Sigmoid colon (tissue), 7 donors: ENCODE measurements around the gene MDP1. TPM values are rescaled to one million over a fixed set of nuclear protein-coding genes. Genes with fewer than 3 reads are reported as not detected.

Experiments used
- DNase-seq: peaks from one replicate; pipeline ENCODE4 v3.0.0-alpha.2; 2019
- H3K27ac ChIP-seq, 4 donors: fragments of 200-600 bp; sonication (generic); one replicate each; pipeline ENCODE4 v1.5.1; 2016 to 2019; ENCODE audit warnings: mild to moderate bottlenecking in 1 of 4
- H3K27me3 ChIP-seq, 3 donors: fragments of 200-600 bp; sonication (generic); one replicate each; pipeline ENCODE4 v1.5.1; 2019; ENCODE audit warnings: mild to moderate bottlenecking in 1 of 3
- H3K36me3 ChIP-seq, 4 donors: fragments of 200-600 bp; sonication (generic); one replicate each; pipeline ENCODE4 v1.5.1; 2016 to 2019
- H3K4me1 ChIP-seq, 4 donors: fragments of 200-600 bp; sonication (generic); one replicate each; pipeline ENCODE4 v1.5.1; 2017 to 2019
- H3K4me3 ChIP-seq, 4 donors: fragments of 200-600 bp; sonication (generic); one replicate each; pipeline ENCODE4 v1.5.1; 2017 to 2019; ENCODE audit warnings: mild to moderate bottlenecking in 2 of 4, moderate library complexity in 1 of 4
- H3K9me3 ChIP-seq, 4 donors: fragments of 200-600 bp in 3 of 4; sonication (generic) in 3 of 4; one replicate each; pipeline versions ENCODE4 v1.5.1 to v1.6.1; 2013 to 2019
- EP300 ChIP-seq, 4 donors: sonication (generic); formaldehyde crosslinking; IDR thresholded peaks; one replicate each; pipeline ENCODE4 v1.6.1; 2017; ENCODE audit warnings: antibody characterized with exemption in 4 of 4
- POLR2A ChIP-seq, 2 donors: fragments of 450-650 bp; IDR thresholded peaks; one replicate each; pipeline ENCODE4 v1.6.1; 2016; ENCODE audit warnings: antibody characterized with exemption in 2 of 2, mild to moderate bottlenecking in 2 of 2, moderate library complexity in 2 of 2
- POLR2AphosphoS5 ChIP-seq, 4 donors: sonication (generic); formaldehyde crosslinking; IDR thresholded peaks; one replicate each; pipeline ENCODE4 v1.6.1; 2017; ENCODE audit warnings: antibody characterized with exemption in 4 of 4
- WGBS, 2 donors: extraction: QIAGEN DNeasy Blood & Tissue Kit; methylation state at CpG; one replicate each; pipeline ENCODE4 v1.1.7; 2013; 5-methylcytosine and 5-hydroxymethylcytosine counted together
- intact Hi-C: fragments of 100-400 bp; cut with DNase I; formaldehyde crosslinking; loops from one replicate; pipeline ENCODE4 v1.15.1; 2023
- polyA plus RNA-seq, 3 donors: library from polyadenylated mRNA; stranded (reverse); fragments of 200-250 nt; gene quantifications; one replicate each; pipeline ENCODE4 v1.2.3, GENCODE V29; 2013
- total RNA-seq, 4 donors: library from RNA; depleted of rRNA; stranded (reverse); fragments of >200 nt; gene quantifications; one replicate each; pipeline ENCODE4 v1.1.0, GENCODE V29; 2016
- TF ChIP-seq, protein P1 (sequence below), 4 experiments: fragments of 450-650 bp in 3 of 4; fragments of 200-600 bp in 1 of 4; IDR thresholded peaks; one replicate each; pipeline ENCODE4 v1.5.1; 2016 to 2019; ENCODE audit warnings: antibody characterized with exemption in 4 of 4, mild to moderate bottlenecking in 3 of 4, moderate library complexity in 2 of 4
- donor health status: healthy with polysubstance abuse.
- donor health status: Bipolar disorder and iron deficiency.
- donor health status: healthy.

MDP1 gene
- total and polyA plus RNA-seq, 7 donors, result 15.1 to 34.2 (median 28.8) TPM

DNA sequence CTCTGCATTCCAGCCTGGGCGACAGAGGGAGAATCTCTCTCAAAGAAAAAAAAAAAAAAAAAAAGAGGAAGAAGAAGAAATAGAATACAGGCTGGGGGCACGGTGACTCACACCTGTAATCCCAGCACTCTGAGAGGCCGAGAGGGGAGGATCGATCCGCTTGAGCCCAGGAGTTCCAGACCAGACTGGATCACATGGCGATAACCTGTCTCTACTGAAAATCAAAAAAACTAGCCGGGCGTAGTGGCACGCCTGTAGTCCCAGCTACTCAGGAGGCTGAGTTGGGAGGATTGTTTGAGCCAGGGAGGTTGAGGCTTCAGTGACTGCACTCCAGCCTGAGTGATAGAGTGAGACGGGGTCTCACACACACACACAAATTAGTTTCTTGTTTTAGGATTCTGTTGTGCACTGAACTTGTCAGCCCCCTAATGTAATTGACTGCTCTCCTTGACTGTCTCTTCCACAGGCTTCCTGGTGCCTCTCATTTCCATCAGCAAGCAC, 27.5 kb upstream of the MDP1 start:
- H3K27ac ChIP-seq, result peak overlapping the region; percentile 95 to 98 (median 97)
- peaks cover 0 to 43% (median 36%) of the 10 kb centered on the region in 4 donors for H3K4me1 ChIP-seq
- intact Hi-C loops, result loop anchor here (1.0 to 5.0 kb wide), 4 partner anchors 28 to 199 kb away; partner anchors contain the start of genes RABGGTA and SDR39U1
- H3K27me3 ChIP-seq, result no peaks in the 10 kb centered on the region
- WGBS, 2 donors, result 16 to 38% methylated on average over 10 of the region's 10 CpGs
- H3K9me3 ChIP-seq, result no peaks in the 10 kb centered on the region
- no peak for TF ChIP-seq POLR2A (IDR thresholded peaks at IDR 0.05)
- no peak for TF ChIP-seq POLR2AphosphoS5 (IDR thresholded peaks at IDR 0.05)
- TF ChIP-seq, protein P1, sequence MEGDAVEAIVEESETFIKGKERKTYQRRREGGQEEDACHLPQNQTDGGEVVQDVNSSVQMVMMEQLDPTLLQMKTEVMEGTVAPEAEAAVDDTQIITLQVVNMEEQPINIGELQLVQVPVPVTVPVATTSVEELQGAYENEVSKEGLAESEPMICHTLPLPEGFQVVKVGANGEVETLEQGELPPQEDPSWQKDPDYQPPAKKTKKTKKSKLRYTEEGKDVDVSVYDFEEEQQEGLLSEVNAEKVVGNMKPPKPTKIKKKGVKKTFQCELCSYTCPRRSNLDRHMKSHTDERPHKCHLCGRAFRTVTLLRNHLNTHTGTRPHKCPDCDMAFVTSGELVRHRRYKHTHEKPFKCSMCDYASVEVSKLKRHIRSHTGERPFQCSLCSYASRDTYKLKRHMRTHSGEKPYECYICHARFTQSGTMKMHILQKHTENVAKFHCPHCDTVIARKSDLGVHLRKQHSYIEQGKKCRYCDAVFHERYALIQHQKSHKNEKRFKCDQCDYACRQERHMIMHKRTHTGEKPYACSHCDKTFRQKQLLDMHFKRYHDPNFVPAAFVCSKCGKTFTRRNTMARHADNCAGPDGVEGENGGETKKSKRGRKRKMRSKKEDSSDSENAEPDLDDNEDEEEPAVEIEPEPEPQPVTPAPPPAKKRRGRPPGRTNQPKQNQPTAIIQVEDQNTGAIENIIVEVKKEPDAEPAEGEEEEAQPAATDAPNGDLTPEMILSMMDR (IDR thresholded peaks at IDR 0.05), result no peak
- no peak for TF ChIP-seq EP300 (IDR thresholded peaks at IDR 0.05)
- H3K36me3 ChIP-seq, result peaks cover 16 to 29% (median 24%) of the 10 kb centered on the region in 4 donors
- peak overlapping the region; percentile 57 to 81 (median 70) for H3K4me3 ChIP-seq
- peak; percentile 76 for DNase-seq

DNA sequence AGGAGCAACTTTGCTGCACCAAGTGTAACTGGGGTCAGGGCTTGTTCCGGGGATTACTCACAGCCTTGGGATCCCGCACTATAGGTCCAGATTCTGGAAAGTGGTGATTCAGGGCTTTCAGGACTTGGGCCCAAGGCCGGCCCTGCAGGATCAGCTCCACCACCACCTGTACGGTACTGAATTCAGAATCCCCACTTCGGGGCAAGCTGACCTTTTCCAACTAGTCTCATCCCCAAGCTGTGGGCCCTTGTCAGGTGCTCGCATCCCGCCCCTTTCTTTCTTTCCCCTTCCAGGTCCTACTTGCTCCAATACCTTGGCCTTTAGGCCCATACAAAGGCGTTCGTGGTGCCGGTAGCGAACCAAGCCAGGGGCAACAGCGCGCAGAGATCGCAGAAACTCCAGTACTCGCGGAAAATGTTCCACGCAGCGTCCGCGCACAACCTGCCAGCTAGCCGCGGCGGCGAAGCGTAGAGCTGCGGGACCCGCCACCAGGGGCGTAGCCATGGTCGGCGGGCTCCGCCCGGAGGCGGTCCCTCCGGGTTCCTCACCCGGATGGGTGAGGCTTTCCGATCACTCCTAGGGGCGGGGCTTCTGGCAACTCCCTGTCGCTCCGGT, 26.1 kb upstream of the MDP1 start:
- H3K9me3 ChIP-seq, result no peaks in the 10 kb centered on the region
- intact Hi-C loops, result loop anchor here (2.0 to 5.0 kb wide), 2 partner anchors 125 to 200 kb away; partner anchors contain the start of gene SDR39U1
- peak in 1 of 4 donors; percentile 6 for TF ChIP-seq POLR2AphosphoS5 (IDR thresholded peaks at IDR 0.05)
- no peak for TF ChIP-seq POLR2A (IDR thresholded peaks at IDR 0.05)
- TF ChIP-seq, protein P1 (IDR thresholded peaks at IDR 0.05), result peak; percentile 55 to 89 (median 74)
- peaks cover 0 to 43% (median 36%) of the 10 kb centered on the region in 4 donors for H3K4me1 ChIP-seq
- H3K27ac ChIP-seq, result peak overlapping the region; percentile 95 to 98 (median 97)
- H3K27me3 ChIP-seq, result no peaks in the 10 kb centered on the region
- H3K4me3 ChIP-seq, result peak overlapping the region; percentile 57 to 81 (median 70)
- H3K36me3 ChIP-seq, result peaks cover 25 to 44% (median 36%) of the 10 kb centered on the region in 4 donors
- WGBS, 2 donors, result 1 to 3% methylated on average over 39 of the region's 39 CpGs
- peak; percentile 97 for DNase-seq

DNA sequence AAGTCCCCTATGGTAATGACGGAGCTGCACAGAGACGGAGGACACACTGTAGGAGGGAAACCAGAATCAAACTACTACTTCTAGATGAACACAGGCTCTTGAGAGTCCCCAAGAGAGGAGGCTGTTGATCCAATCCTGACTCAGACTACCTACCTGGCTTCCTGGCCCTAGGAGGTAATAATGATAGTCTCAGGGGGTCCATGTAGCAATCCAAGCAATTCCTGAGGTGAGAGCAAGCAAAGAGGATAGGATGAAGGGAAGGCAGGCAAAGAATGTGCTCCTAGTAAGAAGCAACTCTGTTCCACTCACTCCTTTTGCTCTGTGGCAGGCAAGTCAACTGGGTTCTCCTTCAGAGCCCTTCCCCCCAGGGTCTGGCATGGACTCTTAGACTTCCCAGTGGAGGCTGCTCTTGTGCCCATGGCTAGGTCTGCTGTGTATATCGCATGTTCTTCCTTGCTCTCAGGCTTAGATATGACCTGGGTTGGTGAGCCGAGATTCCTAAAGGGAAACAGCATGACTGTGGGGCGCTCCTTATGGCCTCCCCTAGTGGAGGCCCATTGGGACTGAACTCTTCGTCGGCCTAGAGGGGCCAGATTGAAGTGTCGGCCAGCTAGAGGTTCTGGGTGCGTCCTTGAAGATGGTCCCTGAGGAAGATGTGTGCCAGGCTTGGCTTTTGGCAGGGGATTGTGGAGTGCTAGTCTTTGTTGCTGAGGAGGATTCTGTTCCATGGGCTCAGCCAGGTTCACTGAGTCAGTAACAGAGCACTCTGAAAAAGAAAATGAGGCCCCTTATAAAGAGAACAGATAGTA, 24.4 kb upstream of the MDP1 start:
- peak overlapping the region in 3 of 4 donors; percentile 95 to 98 (median 97) for H3K27ac ChIP-seq

DNA sequence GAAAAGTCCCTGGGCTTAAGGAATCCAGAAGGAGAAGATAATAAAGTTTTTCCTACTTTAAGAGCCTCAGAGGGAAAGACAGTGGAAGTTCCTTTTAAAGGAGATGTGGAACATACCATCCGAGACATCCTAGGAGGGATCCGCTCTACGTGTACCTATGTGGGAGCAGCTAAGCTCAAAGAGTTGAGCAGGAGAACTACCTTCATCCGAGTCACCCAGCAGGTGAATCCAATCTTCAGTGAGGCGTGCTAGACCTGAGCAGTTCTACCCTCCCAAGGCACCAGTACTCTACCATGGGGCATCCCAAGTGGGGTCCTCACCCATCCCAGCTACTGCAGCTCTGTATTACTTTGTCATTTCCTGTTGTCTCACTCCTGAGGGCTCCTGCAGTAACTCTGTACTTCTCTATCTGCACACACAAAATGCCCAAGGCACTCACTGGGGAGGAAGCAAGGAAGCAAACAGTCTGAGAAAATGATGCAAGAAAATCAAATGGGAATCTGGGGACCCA, 22.7 kb upstream of the MDP1 start:
- Histone ChIP-seq H3K9me3 (no peaks in the 10 kb centered on the region), H3K4me3 (no peak overlapping the region), H3K27me3 (no peaks in the 10 kb centered on the region), H3K4me1 (peaks cover 0 to 52% (median 44%) of the 10 kb centered on the region in 4 donors), H3K36me3 (peaks cover 30 to 70% (median 45%) of the 10 kb centered on the region in 4 donors), H3K27ac (no peak overlapping the region)
- TF ChIP-seq POLR2A (IDR thresholded peaks at IDR 0.05) (no peak), POLR2AphosphoS5 (IDR thresholded peaks at IDR 0.05) (no peak), EP300 (IDR thresholded peaks at IDR 0.05) (no peak)
- TF ChIP-seq, protein P1 (IDR thresholded peaks at IDR 0.05), result no peak
- intact Hi-C loops, result no loop called here
- WGBS, 2 donors, result 93 to 94% methylated on average over 5 of the region's 5 CpGs
- DNase-seq, result no peak

More for the DNA sequence above, 24.4 kb upstream of the MDP1 start:
- Histone ChIP-seq H3K4me3 (no peak overlapping the region), H3K27me3 (no peaks in the 10 kb centered on the region), H3K9me3 (no peaks in the 10 kb centered on the region), H3K4me1 (peaks cover 0 to 43% (median 36%) of the 10 kb centered on the region in 4 donors), H3K36me3 (peaks cover 30 to 60% (median 45%) of the 10 kb centered on the region in 4 donors)
- DNase-seq, result no peak
- 96% methylated on average over 9 of the region's 9 CpGs for WGBS, 2 donors
- intact Hi-C loops, result loop anchor here (5.0 kb wide), 1 partner anchor 202 kb away; the partner anchor contains the start of gene SDR39U1
- TF ChIP-seq, protein P1 (IDR thresholded peaks at IDR 0.05), result no peak
- no peak for TF ChIP-seq POLR2AphosphoS5 (IDR thresholded peaks at IDR 0.05)
- TF ChIP-seq EP300 (IDR thresholded peaks at IDR 0.05), result no peak
- TF ChIP-seq POLR2A (IDR thresholded peaks at IDR 0.05), result no peak
